ENCODE measurements around the gene ITGB2.

DNA sequence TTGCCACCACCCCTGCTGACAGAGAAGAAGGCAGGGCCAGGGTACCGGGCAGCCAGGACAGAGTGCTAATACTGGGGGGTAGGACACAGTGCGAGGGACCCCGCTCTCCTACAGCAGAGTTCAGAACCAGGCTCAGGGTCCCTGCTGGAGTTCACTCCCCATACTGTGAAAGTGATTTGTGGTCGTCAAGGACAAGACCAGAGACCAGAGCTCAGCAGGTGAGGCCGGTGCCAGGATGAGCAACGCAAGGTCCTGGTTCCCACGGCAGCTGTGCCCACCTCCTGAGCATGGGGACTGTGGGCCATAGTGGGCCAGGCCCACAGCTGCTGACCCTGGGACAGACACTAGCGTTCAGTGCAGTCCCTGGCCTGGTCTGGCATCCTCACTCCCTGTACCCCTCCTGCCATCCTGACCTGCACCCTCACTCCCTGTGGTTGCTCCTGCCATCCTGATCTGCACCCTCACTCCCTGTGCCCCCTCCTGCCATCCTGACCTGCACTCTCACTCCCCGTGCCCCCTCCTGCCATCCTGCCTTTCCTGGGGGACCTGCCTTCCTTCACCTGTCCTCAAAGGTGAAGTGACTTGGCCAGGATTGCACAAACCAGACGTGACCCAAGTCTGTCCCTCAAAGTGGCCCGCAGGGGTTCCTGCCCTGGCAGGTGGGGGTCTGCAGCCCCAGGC, 33.4 kb downstream of the ITGB2 start:
- no peak for TF ChIP-seq CTCF (conservative IDR thresholded peaks at IDR 0.05 in 1 of 2, IDR thresholded peaks at IDR 0.05 in 1 of 2; ENCODE audit: low read depth in 1 of 2, low read length in 2 of 2)
- no peak for TF ChIP-seq EZH2 (IDR thresholded peaks at IDR 0.05; ENCODE audit: low read length, missing control alignments)

Data from fibroblast of lung (primary cell).